ENCODE data around the gene LELP1. TPM values are rescaled to one million over a fixed set of nuclear protein-coding genes. Genes with fewer than 3 reads are reported as not detected.

LELP1 gene
- total RNA-seq, 2 donors from 2014 or later, result 4.4 TPM; not detected in 1

DNA sequence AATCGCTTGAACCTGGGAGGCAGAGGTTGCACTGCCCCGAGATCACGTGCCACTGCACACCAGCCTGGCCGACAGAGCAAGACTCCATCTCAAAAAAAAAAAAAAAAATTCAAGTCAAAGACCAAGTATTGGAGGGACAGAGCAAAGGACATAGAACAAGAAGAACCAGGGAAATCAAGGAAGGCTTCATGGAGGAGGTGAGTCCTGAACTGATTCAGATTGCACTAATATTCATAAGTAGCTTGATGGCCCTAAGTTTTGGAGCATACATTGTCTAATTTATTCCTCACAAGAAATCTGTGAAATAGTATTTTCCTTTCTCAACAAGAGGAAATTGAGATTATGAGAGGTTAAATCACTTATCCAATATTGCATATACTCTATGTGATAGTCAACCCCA lies 10.3 kb downstream of the LELP1 start:
- intact Hi-C loops (cut with DNase I), result no loop called here
- Histone ChIP-seq H3K4me3 (no peak overlapping the region), H3K4me1 (replicated peaks) (no peaks in the 10 kb centered on the region), H3K27me3 (replicated peaks; ENCODE audit: insufficient read depth) (no peaks in the 10 kb centered on the region), H3K27ac (no peak overlapping the region), H3K9me3 (no peaks in the 10 kb centered on the region), H3K36me3 (no peaks in the 10 kb centered on the region)
- DNase-seq (ENCODE audit: low spot score), result no peak
- 96% methylated on average over 4 of the region's 4 CpGs for WGBS
- TF ChIP-seq POLR2AphosphoS5 (IDR thresholded peaks at IDR 0.05) (no peak), POLR2A (IDR thresholded peaks at IDR 0.05) (no peak)
- TF ChIP-seq, protein P1, sequence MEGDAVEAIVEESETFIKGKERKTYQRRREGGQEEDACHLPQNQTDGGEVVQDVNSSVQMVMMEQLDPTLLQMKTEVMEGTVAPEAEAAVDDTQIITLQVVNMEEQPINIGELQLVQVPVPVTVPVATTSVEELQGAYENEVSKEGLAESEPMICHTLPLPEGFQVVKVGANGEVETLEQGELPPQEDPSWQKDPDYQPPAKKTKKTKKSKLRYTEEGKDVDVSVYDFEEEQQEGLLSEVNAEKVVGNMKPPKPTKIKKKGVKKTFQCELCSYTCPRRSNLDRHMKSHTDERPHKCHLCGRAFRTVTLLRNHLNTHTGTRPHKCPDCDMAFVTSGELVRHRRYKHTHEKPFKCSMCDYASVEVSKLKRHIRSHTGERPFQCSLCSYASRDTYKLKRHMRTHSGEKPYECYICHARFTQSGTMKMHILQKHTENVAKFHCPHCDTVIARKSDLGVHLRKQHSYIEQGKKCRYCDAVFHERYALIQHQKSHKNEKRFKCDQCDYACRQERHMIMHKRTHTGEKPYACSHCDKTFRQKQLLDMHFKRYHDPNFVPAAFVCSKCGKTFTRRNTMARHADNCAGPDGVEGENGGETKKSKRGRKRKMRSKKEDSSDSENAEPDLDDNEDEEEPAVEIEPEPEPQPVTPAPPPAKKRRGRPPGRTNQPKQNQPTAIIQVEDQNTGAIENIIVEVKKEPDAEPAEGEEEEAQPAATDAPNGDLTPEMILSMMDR (IDR thresholded peaks at IDR 0.05), result no peak

DNA sequence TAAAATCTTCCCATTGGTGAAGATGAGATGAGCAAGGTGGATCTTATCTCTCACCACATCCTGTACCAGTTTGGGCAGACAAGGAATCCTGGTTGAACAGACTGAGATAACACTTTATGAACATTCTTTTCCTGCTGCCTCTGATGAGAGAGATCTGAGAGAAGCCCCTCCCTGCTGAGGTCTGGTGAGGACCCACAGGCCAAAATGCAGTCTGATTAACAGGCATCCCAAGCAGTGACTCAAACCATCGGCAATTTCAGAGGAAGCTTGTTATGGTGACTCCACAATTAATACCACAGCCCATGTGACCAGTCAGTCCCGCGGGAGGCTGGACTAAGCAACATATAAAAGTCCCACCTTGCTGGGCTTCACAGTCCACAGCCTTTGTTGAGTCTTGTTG lies 14.0 kb downstream of the LELP1 start, which contains the start of gene PRR9:
Gene PRR9 (plus strand): TSS at position 373 of the 400 bp plus-strand sequence. CDS start 561 bp downstream, outside the sequence.
- Histone ChIP-seq H3K27ac (no peak within 1 kb of the TSS), H3K9me3 (no peaks in the 10 kb centered on the region), H3K36me3 (no peaks in the 10 kb centered on the region), H3K4me1 (replicated peaks) (no peaks in the 10 kb centered on the region), H3K27me3 (replicated peaks; ENCODE audit: insufficient read depth) (no peaks in the 10 kb centered on the region), H3K4me3 (no peak within 1 kb of the TSS)
- intact Hi-C loops (cut with DNase I), result no loop called here
- 48% methylated on average over 3 of the region's 3 CpGs for WGBS
- DNase-seq (ENCODE audit: low spot score), result no peak
- TF ChIP-seq, protein P1 (IDR thresholded peaks at IDR 0.05), result no peak
- TF ChIP-seq POLR2A (IDR thresholded peaks at IDR 0.05), result no peak
- no peak for TF ChIP-seq POLR2AphosphoS5 (IDR thresholded peaks at IDR 0.05)

DNA sequence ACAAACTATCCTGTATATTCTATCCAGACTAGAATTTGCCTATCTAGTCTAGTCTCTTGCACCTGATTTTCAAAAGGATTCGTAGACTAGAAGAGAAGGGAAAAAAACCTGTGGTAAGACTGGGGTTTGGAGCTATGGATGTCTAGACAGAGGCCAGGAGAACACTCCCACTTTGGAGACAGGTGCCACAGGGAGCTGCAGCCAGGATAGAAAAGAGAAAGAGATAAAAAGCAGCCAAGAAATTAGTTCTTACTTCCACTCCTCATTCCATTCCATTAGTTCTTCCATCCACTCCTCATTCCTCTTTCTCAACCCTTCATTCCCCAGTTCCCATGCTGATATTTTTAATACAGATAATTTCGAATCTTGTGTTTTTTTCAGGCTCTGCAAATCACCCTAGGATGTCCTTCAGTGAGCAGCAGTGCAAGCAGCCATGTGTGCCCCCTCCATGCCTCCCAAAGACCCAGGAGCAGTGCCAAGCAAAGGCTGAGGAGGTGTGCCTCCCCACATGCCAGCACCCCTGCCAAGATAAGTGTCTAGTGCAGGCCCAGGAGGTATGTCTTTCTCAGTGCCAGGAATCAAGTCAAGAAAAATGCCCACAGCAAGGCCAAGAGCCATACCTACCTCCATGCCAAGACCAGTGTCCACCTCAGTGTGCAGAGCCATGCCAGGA lies 14.7 kb downstream of the LELP1 start:
- H3K9me3 ChIP-seq, result no peaks in the 10 kb centered on the region
- H3K36me3 ChIP-seq, result no peaks in the 10 kb centered on the region
- DNase-seq (ENCODE audit: low spot score), result no peak
- intact Hi-C loops (cut with DNase I), result no loop called here
- no peak overlapping the region for H3K4me3 ChIP-seq
- H3K27ac ChIP-seq, result no peak overlapping the region
- TF ChIP-seq, protein P1 (IDR thresholded peaks at IDR 0.05), result no peak
- 79% methylated on average over 2 of the region's 2 CpGs for WGBS
- H3K4me1 ChIP-seq (replicated peaks), result no peaks in the 10 kb centered on the region
- H3K27me3 ChIP-seq (replicated peaks; ENCODE audit: insufficient read depth), result no peaks in the 10 kb centered on the region

DNA sequence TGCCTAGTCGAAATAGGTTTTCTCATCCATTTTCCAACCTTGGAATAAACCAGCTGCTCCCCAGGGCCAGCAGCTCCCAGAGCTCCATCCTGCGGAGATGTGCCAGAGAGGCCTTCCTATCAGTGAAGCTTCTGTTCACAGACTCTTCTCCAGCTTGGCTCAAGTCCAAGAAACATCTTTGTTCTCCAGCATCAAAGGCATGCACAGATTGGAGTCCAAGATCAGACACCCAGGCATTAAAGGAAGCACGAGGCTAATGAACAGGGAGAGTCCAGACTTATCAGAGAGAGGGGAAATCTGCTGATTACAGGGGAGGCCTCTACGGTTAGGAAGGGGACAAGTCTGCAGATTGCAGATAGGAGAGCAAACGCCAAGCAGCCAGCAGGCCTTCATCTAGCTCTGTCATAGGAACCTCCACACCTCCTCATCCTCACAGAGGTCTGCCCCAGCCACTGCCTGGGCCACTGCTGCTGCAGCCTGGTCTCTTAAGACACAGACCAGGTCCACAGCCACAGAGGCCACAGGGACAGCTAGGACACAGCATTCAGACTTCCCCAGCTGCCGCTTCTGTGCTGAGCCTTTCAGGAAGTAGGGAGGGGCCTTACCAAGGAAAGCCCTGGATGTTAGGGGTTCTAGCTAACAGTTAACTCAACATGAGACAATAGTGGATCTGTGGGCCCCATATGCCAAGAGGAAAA lies 17.5 kb downstream of the LELP1 start:
- intact Hi-C loops (cut with DNase I), result no loop called here
- no peak for DNase-seq (ENCODE audit: low spot score)
- H3K4me1 ChIP-seq (replicated peaks), result no peaks in the 10 kb centered on the region
- TF ChIP-seq, protein P1 (IDR thresholded peaks at IDR 0.05), result no peak
- TF ChIP-seq POLR2A (IDR thresholded peaks at IDR 0.05) (no peak), POLR2AphosphoS5 (IDR thresholded peaks at IDR 0.05) (no peak)
- WGBS, result 36% methylated on average over 6 of the region's 6 CpGs
- H3K36me3 ChIP-seq, result no peaks in the 10 kb centered on the region
- no peak overlapping the region for H3K4me3 ChIP-seq
- no peaks in the 10 kb centered on the region for H3K27me3 ChIP-seq (replicated peaks; ENCODE audit: insufficient read depth)
- no peak overlapping the region for H3K27ac ChIP-seq
- H3K9me3 ChIP-seq, result no peaks in the 10 kb centered on the region
